Subcutaneous abdominal adipose tissue (tissue), 5 donors: ENCODE measurements around the gene HYOU1.
"Not testable (repeated sequence)": the region's sequence is repeated elsewhere in the genome, so short reads cannot be mapped to it uniquely, and the experiment has no call there.

ENCODE experiments used
- H3K27ac ChIP-seq: one replicate; pipeline ENCODE4 v1.7.0; 2013; ENCODE audit warnings: low read depth, mild to moderate bottlenecking, inconsistent platforms, low read length, moderate library complexity
- H3K27me3 ChIP-seq, 5 donors: one replicate each; pipeline ENCODE4 v1.7.0; 2013; ENCODE audit warnings: low read length in 5 of 5, inconsistent platforms in 1 of 5; ENCODE audit not compliant: control insufficient read depth in 5 of 5, insufficient read depth in 4 of 5
- H3K36me3 ChIP-seq, 5 donors: one replicate each; pipeline ENCODE4 v1.7.0; 2013; ENCODE audit warnings: low read length in 5 of 5; ENCODE audit not compliant: control insufficient read depth in 5 of 5, insufficient read depth in 5 of 5
- H3K4me1 ChIP-seq, 5 donors: one replicate each; pipeline ENCODE4 v1.7.0; 2013; ENCODE audit warnings: low read length in 5 of 5, mild to moderate bottlenecking in 3 of 5, moderate library complexity in 1 of 5; ENCODE audit not compliant: control insufficient read depth in 5 of 5, insufficient read depth in 5 of 5
- H3K4me3 ChIP-seq, 5 donors: one replicate each; pipeline ENCODE4 v1.7.0; 2013; ENCODE audit warnings: low read length in 5 of 5, low read depth in 1 of 5
- H3K9ac ChIP-seq, 5 donors: one replicate each; pipeline ENCODE4 v1.7.0; 2013; ENCODE audit warnings: low read length in 5 of 5, mild to moderate bottlenecking in 4 of 5, moderate library complexity in 3 of 5
- H3K9me3 ChIP-seq, 5 donors: one replicate each; pipeline ENCODE4 v1.7.0; 2013; ENCODE audit warnings: low read length in 5 of 5; ENCODE audit not compliant: control insufficient read depth in 5 of 5
- donor health status: healthy.
- donor health status: healthy.
- donor health status: healthy.
- donor health status: healthy.
- donor health status: healthy.

Gene HYOU1

DNA sequence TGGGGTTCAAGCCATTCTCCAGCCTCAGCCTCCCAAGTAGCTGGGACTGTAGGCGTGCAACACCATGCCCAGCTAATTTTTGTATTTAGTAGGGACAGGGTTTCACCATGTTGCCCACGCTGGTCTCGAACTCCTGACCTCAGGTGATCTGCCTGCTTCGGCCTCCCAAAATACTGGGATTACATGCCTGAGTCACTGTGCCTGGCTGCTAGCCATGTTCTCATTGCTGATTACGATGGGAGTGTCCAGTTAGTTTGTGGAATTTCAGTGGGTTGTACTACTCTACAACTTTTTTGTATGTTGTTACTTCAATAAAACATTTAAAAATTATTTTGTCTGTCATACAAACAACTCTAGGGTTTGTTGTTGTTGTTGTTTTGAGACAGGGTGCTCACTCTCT, 5.8 kb upstream of the HYOU1 start:
- no peak overlapping the region for H3K4me3 ChIP-seq
- no peak overlapping the region for H3K27ac ChIP-seq
- no peaks in the 10 kb centered on the region for H3K36me3 ChIP-seq
- H3K9ac ChIP-seq, result no peak overlapping the region
- no peaks in the 10 kb centered on the region for H3K27me3 ChIP-seq
- H3K9me3 ChIP-seq, result no peaks in the 10 kb centered on the region
- peaks cover 0 to 24% (median 17%) of the 10 kb centered on the region in 5 donors for H3K4me1 ChIP-seq

DNA sequence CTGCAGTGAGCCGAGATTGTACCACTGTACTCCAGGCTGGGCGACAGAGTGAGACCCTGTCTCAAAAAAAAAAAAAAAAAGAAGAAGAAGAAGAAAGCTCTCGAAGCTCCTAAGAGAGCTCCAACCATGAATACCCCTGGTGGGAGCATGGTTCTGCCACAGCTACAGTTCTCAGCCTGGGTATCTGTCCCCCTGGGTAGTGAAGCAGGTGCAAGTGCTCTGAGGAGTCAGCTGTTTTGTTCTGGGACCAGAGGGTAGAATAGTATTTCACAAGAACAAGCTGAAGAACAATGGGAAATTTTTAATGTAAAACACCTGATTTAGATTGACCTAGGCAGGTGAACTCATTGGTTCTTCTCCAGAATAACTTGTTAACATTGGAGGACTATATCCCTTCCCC, 4.3 kb upstream of the HYOU1 start:
- no peak overlapping the region for H3K27ac ChIP-seq
- H3K4me3 ChIP-seq, result no peak overlapping the region
- peaks cover 0 to 25% (median 15%) of the 10 kb centered on the region in 5 donors for H3K4me1 ChIP-seq
- H3K36me3 ChIP-seq, result no peaks in the 10 kb centered on the region
- H3K9ac ChIP-seq, result no peak overlapping the region
- H3K27me3 ChIP-seq, result no peaks in the 10 kb centered on the region
- no peaks in the 10 kb centered on the region for H3K9me3 ChIP-seq

DNA sequence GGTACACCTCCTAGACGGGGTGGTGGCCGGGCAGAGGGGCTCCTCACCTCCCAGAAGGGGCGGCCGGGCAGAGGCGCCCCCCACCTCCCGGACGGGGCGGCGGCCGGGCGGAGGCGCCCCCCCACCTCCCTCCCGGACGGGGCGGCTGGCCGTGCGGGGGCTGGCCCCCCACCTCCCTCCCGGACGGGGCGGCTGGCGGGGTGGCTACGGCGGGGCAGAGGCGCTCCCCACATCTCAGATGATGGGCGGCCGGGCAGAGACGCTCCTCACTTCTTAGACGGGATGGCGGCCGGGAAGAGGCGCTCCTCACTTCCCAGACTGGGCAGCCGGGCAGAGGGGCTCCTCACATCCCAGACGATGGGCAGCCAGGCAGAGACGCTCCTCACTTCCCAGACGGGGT, 2.1 kb upstream of the HYOU1 start:
- not testable (repeated sequence) for H3K4me3 ChIP-seq, H3K9me3 ChIP-seq, H3K27ac ChIP-seq, H3K9ac ChIP-seq, H3K27me3 ChIP-seq
- H3K36me3 ChIP-seq, result peaks cover 0 to 14% (median 12%) of the 10 kb centered on the region in 5 donors
- peaks cover 6 to 26% (median 24%) of the 10 kb centered on the region in 5 donors for H3K4me1 ChIP-seq

DNA sequence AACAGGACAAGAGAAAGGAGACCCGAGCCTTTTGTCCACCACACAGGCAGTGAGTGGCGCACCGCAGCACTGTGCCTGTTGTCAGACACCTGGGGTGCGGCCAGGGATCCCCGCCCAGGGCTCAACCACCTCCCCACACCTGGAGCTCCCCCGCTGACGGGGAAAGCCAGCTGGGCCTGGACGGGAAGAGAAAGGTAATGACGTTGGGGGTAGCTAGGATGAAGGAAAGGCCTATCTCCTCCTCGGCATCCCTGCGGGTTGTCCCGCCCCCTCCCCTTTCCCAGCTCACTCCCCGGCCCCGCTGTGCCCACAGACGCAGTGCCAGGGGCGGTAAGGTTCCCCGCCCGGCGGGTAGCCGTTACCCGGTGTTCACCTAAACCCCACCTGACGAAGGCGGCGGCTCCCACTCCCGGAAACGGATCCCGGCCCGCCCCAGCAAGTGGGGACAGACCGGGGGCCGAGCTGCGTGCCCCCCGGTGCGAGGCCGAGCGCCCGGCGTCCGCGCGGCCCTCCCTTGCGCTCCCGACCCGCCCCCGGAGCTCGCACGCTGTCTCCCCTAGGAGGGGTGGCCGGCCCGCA, 495 bp downstream of the HYOU1 start:
- Histone ChIP-seq H3K9me3 (no peaks in the 10 kb centered on the region), H3K9ac (peak overlapping the region; percentile 63 to 90 (median 77)), H3K36me3 (peaks cover 0 to 40% (median 37%) of the 10 kb centered on the region in 5 donors), H3K4me3 (peak overlapping the region; percentile 65 to 82 (median 78)), H3K27me3 (no peaks in the 10 kb centered on the region), H3K4me1 (peaks cover 6 to 24% (median 21%) of the 10 kb centered on the region in 5 donors), H3K27ac (peak overlapping the region; percentile 37)

DNA sequence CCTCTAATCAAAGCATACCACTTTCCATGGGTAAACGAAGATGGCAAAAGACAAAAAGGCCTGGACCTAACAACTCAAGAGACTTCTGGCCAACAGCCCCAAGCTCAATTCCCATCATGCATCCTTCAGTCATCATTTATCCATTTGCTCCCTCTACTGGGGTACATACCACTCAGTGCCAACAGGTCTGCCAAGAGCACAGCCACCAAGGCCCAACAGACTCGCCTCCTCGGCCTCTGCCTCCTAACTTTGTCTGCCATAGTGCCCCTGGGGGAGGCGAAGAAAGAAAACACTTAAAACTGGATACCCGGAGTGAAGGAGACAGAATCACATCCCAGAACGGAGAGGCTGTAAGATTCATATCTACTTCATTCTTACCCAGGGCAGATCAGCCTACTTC, 1.1 kb downstream of the HYOU1 start:
- Histone ChIP-seq H3K36me3 (peaks cover 0 to 46% (median 43%) of the 10 kb centered on the region in 5 donors), H3K9ac (peak overlapping the region; percentile 63 to 90 (median 77)), H3K9me3 (no peaks in the 10 kb centered on the region), H3K27ac (no peak overlapping the region), H3K4me1 (peaks cover 6 to 24% (median 21%) of the 10 kb centered on the region in 5 donors), H3K27me3 (no peaks in the 10 kb centered on the region), H3K4me3 (peak overlapping the region; percentile 65 to 82 (median 78))

DNA sequence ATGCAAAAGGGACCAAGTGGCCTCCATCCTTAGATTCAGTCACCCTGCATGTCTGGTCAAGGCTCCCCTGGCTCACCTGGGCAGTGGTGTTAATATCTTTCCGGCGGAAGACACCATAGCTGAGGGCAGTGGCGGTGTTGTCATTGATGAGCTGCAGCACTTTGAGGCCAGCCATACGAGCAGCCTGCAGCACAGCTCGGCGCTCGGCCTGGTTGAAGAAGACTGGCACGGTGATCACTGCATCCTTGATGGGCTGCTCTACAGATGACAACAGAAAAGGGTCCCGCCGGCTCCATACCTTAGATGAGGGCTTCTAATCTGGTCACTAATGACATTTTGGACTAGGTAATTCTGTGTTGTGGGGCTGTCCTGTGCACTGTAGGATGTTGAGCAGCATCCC, 2.6 kb downstream of the HYOU1 start:
- H3K36me3 ChIP-seq, result peaks cover 0 to 55% (median 52%) of the 10 kb centered on the region in 5 donors

DNA sequence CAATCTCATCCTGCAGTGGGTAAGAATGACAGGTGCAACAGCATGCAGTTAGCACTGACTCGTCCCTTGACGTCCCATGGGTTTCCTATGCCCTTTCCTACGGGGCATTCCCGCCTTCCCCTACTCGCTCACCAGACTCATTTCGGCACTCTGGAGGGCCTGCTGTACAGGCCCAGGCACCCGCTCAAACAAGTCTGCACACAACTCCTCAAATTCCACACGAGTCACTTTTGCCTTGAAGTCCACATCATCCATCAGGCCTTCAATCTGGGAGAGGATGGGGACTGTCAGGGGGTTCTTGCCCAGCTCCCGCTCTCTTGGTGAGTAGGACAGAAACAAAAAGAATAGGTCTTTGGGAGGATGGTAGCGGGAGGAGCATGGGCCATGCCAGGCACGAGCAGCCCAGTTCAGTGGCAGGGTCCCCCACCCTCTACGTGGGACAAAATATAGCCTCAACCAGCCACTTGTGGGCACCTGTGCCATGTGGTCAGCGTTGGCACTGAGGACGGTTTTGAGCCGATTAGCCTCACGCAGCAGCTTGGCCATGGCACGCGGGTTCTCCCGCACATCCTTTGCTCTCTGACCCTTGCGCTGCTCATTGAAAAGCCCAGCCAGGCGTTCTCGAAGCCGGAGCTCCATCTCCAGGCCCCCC, 4.7 kb downstream of the HYOU1 start:
- no peak overlapping the region for H3K27ac ChIP-seq
- no peak overlapping the region for H3K9ac ChIP-seq
- no peaks in the 10 kb centered on the region for H3K9me3 ChIP-seq
- H3K27me3 ChIP-seq, result no peaks in the 10 kb centered on the region
- no peak overlapping the region for H3K4me3 ChIP-seq
- peaks cover 0 to 77% (median 74%) of the 10 kb centered on the region in 5 donors for H3K36me3 ChIP-seq
- peaks cover 6 to 15% (median 12%) of the 10 kb centered on the region in 5 donors for H3K4me1 ChIP-seq

More for the DNA sequence above, 2.6 kb downstream of the HYOU1 start:
- Histone ChIP-seq H3K9me3 (no peaks in the 10 kb centered on the region), H3K4me3 (no peak overlapping the region), H3K9ac (no peak overlapping the region), H3K4me1 (peaks cover 6 to 24% (median 21%) of the 10 kb centered on the region in 5 donors), H3K27ac (no peak overlapping the region), H3K27me3 (no peaks in the 10 kb centered on the region)

DNA sequence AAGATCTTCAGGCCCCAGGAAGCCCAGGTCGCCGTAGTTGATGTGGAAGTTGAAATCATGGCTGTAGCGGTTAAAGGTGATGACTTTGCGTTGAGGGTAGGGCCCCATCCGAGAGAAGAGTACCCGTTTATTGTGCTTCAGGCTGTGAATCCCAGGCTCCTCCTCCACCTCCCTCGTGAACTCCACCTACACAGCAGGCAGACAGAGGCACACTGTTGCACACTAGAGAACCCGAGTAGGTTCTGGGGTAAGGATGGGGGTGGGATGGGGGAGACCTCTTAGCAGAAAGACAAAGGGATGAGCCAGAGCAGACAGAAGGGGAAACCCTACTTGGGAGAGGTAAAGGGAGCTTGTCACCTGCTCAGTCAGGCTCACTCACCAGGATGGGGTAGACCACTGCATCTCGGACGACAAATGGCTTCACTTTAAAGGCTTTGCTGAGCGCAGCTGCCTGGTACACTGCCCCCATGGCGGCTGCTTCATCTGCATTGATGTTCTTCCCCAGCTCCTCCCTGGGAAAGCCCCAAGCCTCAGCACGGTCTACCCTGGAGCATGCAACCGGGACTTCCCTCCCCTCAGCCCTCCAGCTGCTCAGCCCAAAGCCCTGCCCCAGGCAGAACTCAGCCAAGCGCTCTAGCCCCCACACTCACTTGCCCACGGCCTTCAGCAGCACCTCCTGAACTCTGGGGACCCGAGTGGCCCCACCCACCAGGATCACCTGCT, 5.4 kb downstream of the HYOU1 start:
- Histone ChIP-seq H3K9ac (no peak overlapping the region), H3K9me3 (no peaks in the 10 kb centered on the region), H3K4me1 (peaks cover 6 to 13% (median 12%) of the 10 kb centered on the region in 5 donors), H3K27me3 (no peaks in the 10 kb centered on the region), H3K36me3 (peaks cover 0 to 83% (median 79%) of the 10 kb centered on the region in 5 donors), H3K27ac (no peak overlapping the region), H3K4me3 (no peak overlapping the region)

DNA sequence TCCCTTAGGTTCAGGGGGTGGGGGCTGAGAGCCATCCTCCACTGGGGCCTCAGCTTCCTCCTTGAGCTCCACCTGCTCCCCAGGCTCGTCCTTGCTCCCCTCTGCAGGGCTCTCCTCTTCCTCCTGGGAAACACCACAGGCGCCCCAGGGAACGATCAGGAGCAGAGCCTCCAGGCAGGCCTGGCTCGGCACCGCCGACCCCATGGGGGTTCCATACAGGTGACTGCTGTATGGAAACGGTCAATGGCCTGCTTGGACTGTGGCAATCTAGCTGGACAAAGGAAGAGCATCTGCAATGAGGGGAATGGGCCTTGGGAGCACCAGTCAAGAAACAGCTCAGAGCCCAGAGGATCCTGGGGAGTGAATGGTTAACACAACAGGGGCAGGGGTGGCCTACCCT, 7.9 kb downstream of the HYOU1 start:
- Histone ChIP-seq H3K4me1 (no peaks in the 10 kb centered on the region), H3K9ac (peak overlapping the region in 1 of 5 donors; percentile 19), H3K4me3 (no peak overlapping the region), H3K27me3 (no peaks in the 10 kb centered on the region), H3K27ac (no peak overlapping the region), H3K36me3 (peaks cover 0 to 93% (median 85%) of the 10 kb centered on the region in 5 donors), H3K9me3 (no peaks in the 10 kb centered on the region)

DNA sequence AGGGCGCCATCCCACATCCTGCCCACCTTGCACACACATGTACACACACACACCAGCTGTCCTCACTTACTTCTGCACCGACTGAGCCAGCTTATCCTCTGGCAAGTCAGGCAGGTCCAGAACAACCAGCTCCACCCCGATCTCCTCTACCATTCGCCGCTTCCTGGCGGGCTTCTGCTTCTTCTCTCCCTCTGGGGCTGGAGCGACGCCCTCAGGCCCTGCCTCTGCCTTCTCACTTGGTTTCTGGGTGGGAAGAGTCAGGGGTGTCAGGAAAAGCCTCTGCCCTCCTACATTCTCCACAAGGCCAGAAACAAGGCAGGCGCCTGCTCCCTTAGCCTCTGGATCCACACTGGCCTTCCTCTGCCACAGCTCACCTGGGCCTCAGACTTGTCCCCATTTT, 8.4 kb downstream of the HYOU1 start:
- no peak overlapping the region for H3K9ac ChIP-seq
- no peaks in the 10 kb centered on the region for H3K9me3 ChIP-seq
- no peak overlapping the region for H3K27ac ChIP-seq
- H3K4me3 ChIP-seq, result no peak overlapping the region
- H3K27me3 ChIP-seq, result no peaks in the 10 kb centered on the region
- H3K36me3 ChIP-seq, result peaks cover 0 to 89% (median 80%) of the 10 kb centered on the region in 5 donors
- H3K4me1 ChIP-seq, result no peaks in the 10 kb centered on the region
